H1 (cell line): Measurements from ENCODE around the gene ZNF565. TPM values are rescaled to one million over a fixed set of nuclear protein-coding genes. Genes with fewer than 3 reads are reported as not detected.

ENCODE experiments used
- KDM4A ChIP-seq: IDR thresholded peaks from one replicate; pipeline ENCODE4 v1.7.1; 2012; ENCODE audit warnings: low read depth, mild to moderate bottlenecking, moderate library complexity, low read length, inconsistent platforms; ENCODE audit not compliant: severe bottlenecking
- RNF2 ChIP-seq: fragments of 200-900, 300-1000 bp; sonication (generic); IDR thresholded peaks from 2 replicates; pipeline ENCODE4 v1.7.1; 2016; ENCODE audit warnings: borderline replicate concordance, low read depth, mild to moderate bottlenecking, antibody characterized with exemption, low read length; ENCODE audit not compliant: poor library complexity, severe bottlenecking; ENCODE audit errors: missing control alignments
- polyA plus RNA-seq, 7 experiments: library from polyadenylated mRNA; depleted of rRNA in 3 of 7; stranded (reverse) in 5 of 7; unstranded in 2 of 7; fragments of >200 nt in 5 of 7; fragments of 200-250 nt in 2 of 7; gene quantifications; 1 replicate in 5 of 7; 2 replicates in 1 of 7; 4 replicates in 1 of 7; pipeline versions ENCODE4 v1.2.1 to v1.2.3, GENCODE V29; 2011 to 2013; ENCODE audit warnings: missing spikeins in 2 of 7, mixed read lengths in 2 of 7
- total RNA-seq: library from RNA; stranded (reverse); fragmentation: NEBNext Ultra II Directional; extraction: Animal tissue kit (Norgen Biotek cat#: 25700); gene quantifications from 2 replicates; pipeline ENCODE4 v1.2.1, GENCODE V29; 2021

ZNF565 gene
- total and polyA plus RNA-seq, 2 of the 8 experiments (the other 6 are each of a cell fraction or from before 2014, with no cell fraction given), result 0.89 to 3.1 TPM

- TF ChIP-seq RNF2, result no peak
- TF ChIP-seq KDM4A, result no peak
Observed at GRCh38 chr19:36221474-36221873, 7.0 kb upstream of the ZNF565 start (continued).
